HG03469 (cell line): ENCODE data around the gene RAB20.

Experiments
- ATAC-seq: cut with Tn5 transposase; IDR thresholded peaks from one replicate; pipeline ENCODE4 v1.9.1; 2021; ENCODE audit warnings: mild to moderate bottlenecking, moderate library complexity, moderate number of reproducible peaks; ENCODE audit not compliant: unreplicated experiment

RAB20 gene

GRCh38 chr13:110474713-110475112 lies 86.8 kb downstream of the RAB20 start:
- no peak for ATAC-seq
